ENCODE measurements around the gene HSPA12B.

GRCh38 chr20:3751675-3752385 lies 19.3 kb downstream of the HSPA12B start:
- TF ChIP-seq CTCF (tag by site-specific recombination; IDR thresholded peaks at IDR 0.05) (no peak), ZNF747 (tag by site-specific recombination; IDR thresholded peaks at IDR 0.05) (no peak), ZXDB (tag by site-specific recombination; IDR thresholded peaks at IDR 0.05) (no peak), ZNF274 (IDR thresholded peaks at IDR 0.05; ENCODE audit: low read length) (no peak), ZNF274 (tag by site-specific recombination; IDR thresholded peaks at IDR 0.05; ENCODE audit: borderline replicate concordance) (no peak), TCF7L2 (IDR thresholded peaks at IDR 0.05; ENCODE audit: borderline replicate concordance, low read depth, low read length) (no peak), ZNF37A (tag by site-specific recombination; IDR thresholded peaks at IDR 0.05) (no peak), REST (tag by site-specific recombination; IDR thresholded peaks at IDR 0.05) (no peak), ZNF23 (tag by site-specific recombination; IDR thresholded peaks at IDR 0.05; ENCODE audit: borderline replicate concordance) (no peak)
